Mesenchymal stem cell (in vitro differentiated cells and primary cell): Measurements from ENCODE around the gene GRK1.

Source experiments
- DNase-seq: peaks from one replicate; pipeline ENCODE4 v3.0.0-alpha.2; 2013
- H2AFZ ChIP-seq: one replicate; pipeline ENCODE4 v1.6.1; 2013; ENCODE audit warnings: low read depth, mild to moderate bottlenecking, control low read depth, inconsistent platforms, low read length, moderate library complexity
- H2AK5ac ChIP-seq: 2 replicates; pipeline ENCODE4 v1.6.1; 2013; ENCODE audit warnings: low read length, moderate library complexity, mild to moderate bottlenecking, inconsistent platforms; ENCODE audit not compliant: severe bottlenecking
- H2BK120ac ChIP-seq: one replicate; pipeline ENCODE4 v1.6.1; 2013; ENCODE audit warnings: low read depth, mild to moderate bottlenecking, inconsistent platforms, low read length, moderate library complexity
- H2BK12ac ChIP-seq, 2 experiments: one replicate each; pipeline ENCODE4 v1.6.1; 2013; ENCODE audit warnings: inconsistent platforms in 2 of 2, low read length in 2 of 2, mild to moderate bottlenecking in 2 of 2, moderate library complexity in 2 of 2, control low read depth in 1 of 2
- H2BK15ac ChIP-seq: one replicate; pipeline ENCODE4 v1.6.1; 2013; ENCODE audit warnings: mild to moderate bottlenecking, low read depth, inconsistent platforms; ENCODE audit not compliant: poor library complexity, severe bottlenecking
- H2BK5ac ChIP-seq: 2 replicates; pipeline ENCODE4 v1.6.1; 2013; ENCODE audit warnings: low read depth, mild to moderate bottlenecking, low read length, control low read depth, inconsistent platforms; ENCODE audit not compliant: poor library complexity, severe bottlenecking
- H3K14ac ChIP-seq, 2 experiments: one replicate each; pipeline ENCODE4 v1.6.1; 2013; ENCODE audit warnings: inconsistent platforms in 2 of 2, low read length in 2 of 2, control low read depth in 1 of 2, mild to moderate bottlenecking in 1 of 2, moderate library complexity in 1 of 2
- H3K18ac ChIP-seq, 2 experiments: one replicate each; pipeline ENCODE4 v1.6.1; 2013; ENCODE audit warnings: inconsistent platforms in 2 of 2, low read length in 2 of 2, control low read depth in 1 of 2, low read depth in 1 of 2, mild to moderate bottlenecking in 1 of 2
- H3K23ac ChIP-seq, 2 experiments: one replicate each; pipeline ENCODE4 v1.6.1; 2013; ENCODE audit warnings: inconsistent platforms in 2 of 2, low read length in 2 of 2, mild to moderate bottlenecking in 2 of 2, moderate library complexity in 2 of 2, control low read depth in 1 of 2
- H3K27ac ChIP-seq: 2 replicates; pipeline ENCODE4 v1.5.1; 2013; ENCODE audit warnings: mild to moderate bottlenecking, moderate library complexity, low read length, control low read depth, inconsistent platforms; ENCODE audit not compliant: poor library complexity, severe bottlenecking
- H3K27me3 ChIP-seq, 2 experiments: 2 replicates each; pipeline versions ENCODE4 v1.6.1 to v1.7.0; 2013; ENCODE audit warnings: low read length in 2 of 2, mild to moderate bottlenecking in 2 of 2, moderate library complexity in 2 of 2, control low read depth in 1 of 2, inconsistent platforms in 1 of 2; ENCODE audit not compliant: control insufficient read depth in 1 of 2, insufficient read depth in 1 of 2
- H3K36me3 ChIP-seq, 2 experiments: 2 replicates each; pipeline versions ENCODE4 v1.6.1 to v1.7.0; 2013; ENCODE audit warnings: low read length in 2 of 2, control low read depth in 1 of 2, inconsistent platforms in 1 of 2, low read depth in 1 of 2, mild to moderate bottlenecking in 1 of 2; ENCODE audit not compliant: insufficient read depth in 2 of 2, control insufficient read depth in 1 of 2
- H3K4ac ChIP-seq, 2 experiments: one replicate each; pipeline ENCODE4 v1.6.1; 2013; ENCODE audit warnings: inconsistent platforms in 2 of 2, low read length in 2 of 2, mild to moderate bottlenecking in 2 of 2, moderate library complexity in 2 of 2, control low read depth in 1 of 2, low read depth in 1 of 2
- H3K4me1 ChIP-seq: 2 replicates; pipeline ENCODE4 v1.6.1; 2013; ENCODE audit warnings: low read depth, low read length, control low read depth; ENCODE audit not compliant: control insufficient read depth, insufficient read depth
- H3K4me2 ChIP-seq: 2 replicates; pipeline ENCODE4 v1.6.1; 2013; ENCODE audit warnings: low read length, mild to moderate bottlenecking, inconsistent platforms; ENCODE audit not compliant: poor library complexity, severe bottlenecking
- H3K4me3 ChIP-seq, 2 experiments: 2 replicates each; pipeline versions ENCODE4 v1.5.1 to v1.7.0; 2013; ENCODE audit warnings: low read length in 2 of 2, mild to moderate bottlenecking in 2 of 2, control low read depth in 1 of 2, low read depth in 1 of 2; ENCODE audit not compliant: insufficient read depth in 1 of 2
- H3K79me1 ChIP-seq: replicated peaks from 2 replicates; pipeline ENCODE4 v1.6.1; 2013; ENCODE audit warnings: mild to moderate bottlenecking, control low read depth, low read length, inconsistent platforms; ENCODE audit not compliant: poor library complexity, severe bottlenecking
- H3K9ac ChIP-seq: 2 replicates; pipeline ENCODE4 v1.7.0; 2013; ENCODE audit warnings: mild to moderate bottlenecking, low read length, moderate library complexity
- H3K9me3 ChIP-seq: 2 replicates; pipeline ENCODE4 v1.7.0; 2013; ENCODE audit warnings: mild to moderate bottlenecking, low read length; ENCODE audit not compliant: control insufficient read depth
- H4K8ac ChIP-seq: one replicate; pipeline ENCODE4 v1.6.1; 2013; ENCODE audit warnings: inconsistent platforms, mild to moderate bottlenecking, low read length, moderate library complexity
- H4K91ac ChIP-seq: one replicate; pipeline ENCODE4 v1.6.1; 2013; ENCODE audit warnings: mild to moderate bottlenecking, low read length, inconsistent platforms
- WGBS: methylation state at CpG from one replicate; pipeline ENCODE4 v1.1.7; 2013; ENCODE audit warnings: mixed read lengths; 5-methylcytosine and 5-hydroxymethylcytosine counted together

Gene GRK1

GRCh38 chr13:113637262-113638160 lies 29.5 kb upstream of the GRK1 start:
- Histone ChIP-seq H2AFZ (no peak overlapping the region), H2BK5ac (no peak overlapping the region), H2BK15ac (no peak overlapping the region), H3K79me1 (peaks cover 55% of the 10 kb centered on the region), H3K36me3 (peaks cover 71 to 90% of the 10 kb centered on the region in 2 experiments), H3K27me3 (no peaks in the 10 kb centered on the region), H3K4me3 (no peak overlapping the region), H2BK12ac (no peak overlapping the region), H3K9me3 (no peaks in the 10 kb centered on the region), H4K8ac (no peak overlapping the region), H3K4me1 (peaks cover 2% of the 10 kb centered on the region), H3K4ac (no peak overlapping the region), H4K91ac (peak overlapping the region; percentile 18), H2BK120ac (no peak overlapping the region), H2AK5ac (no peak overlapping the region), H3K9ac (no peak overlapping the region), H3K4me2 (no peak overlapping the region), H3K14ac (no peak overlapping the region), H3K18ac (no peak overlapping the region), H3K23ac (no peak overlapping the region), H3K27ac (no peak overlapping the region)
- WGBS, result 97% methylated on average over 29 of the region's 30 CpGs
- no peak for DNase-seq

- Histone ChIP-seq H2BK5ac (no peak overlapping the region), H3K27me3 (no peaks in the 10 kb centered on the region), H2BK15ac (no peak overlapping the region), H3K18ac (no peak overlapping the region), H3K79me1 (peaks cover 53% of the 10 kb centered on the region), H3K4me2 (no peak overlapping the region), H3K36me3 (peaks cover 64 to 85% of the 10 kb centered on the region in 2 experiments), H3K4me1 (peaks cover 2% of the 10 kb centered on the region), H2BK120ac (no peak overlapping the region), H3K14ac (no peak overlapping the region), H3K4me3 (no peak overlapping the region), H3K4ac (no peak overlapping the region), H3K9ac (no peak overlapping the region), H3K23ac (no peak overlapping the region), H4K91ac (no peak overlapping the region), H4K8ac (no peak overlapping the region), H2AFZ (no peak overlapping the region), H2AK5ac (no peak overlapping the region), H3K27ac (no peak overlapping the region), H3K9me3 (no peaks in the 10 kb centered on the region), H2BK12ac (no peak overlapping the region)
- 99% methylated on average over 30 of the region's 37 CpGs for WGBS
- no peak for DNase-seq
These were observed 28.8 kb upstream of the GRK1 start for GRCh38 chr13:113638173-113638746.

GRCh38 chr13:113638806-113639205 lies 28.2 kb upstream of the GRK1 start:
- Histone ChIP-seq H3K36me3 (peaks cover 58 to 80% of the 10 kb centered on the region in 2 experiments), H3K14ac (no peak overlapping the region), H3K4me2 (no peak overlapping the region), H3K18ac (no peak overlapping the region), H2BK12ac (no peak overlapping the region), H2AK5ac (no peak overlapping the region), H4K91ac (no peak overlapping the region), H3K4ac (no peak overlapping the region), H2BK15ac (no peak overlapping the region), H3K27me3 (no peaks in the 10 kb centered on the region), H3K27ac (no peak overlapping the region), H4K8ac (no peak overlapping the region), H3K9me3 (no peaks in the 10 kb centered on the region), H3K4me1 (peaks cover 2% of the 10 kb centered on the region), H3K79me1 (peaks cover 49% of the 10 kb centered on the region), H2BK5ac (no peak overlapping the region), H2AFZ (no peak overlapping the region), H3K23ac (no peak overlapping the region), H3K4me3 (no peak overlapping the region), H3K9ac (no peak overlapping the region), H2BK120ac (no peak overlapping the region)
- over 99% methylated on average over 6 of the region's 8 CpGs for WGBS
- DNase-seq, result no peak

- H2BK120ac ChIP-seq, result no peak overlapping the region
- H2BK5ac ChIP-seq, result no peak overlapping the region
- no peak overlapping the region for H3K14ac ChIP-seq
- H3K36me3 ChIP-seq, result peaks cover 52 to 70% of the 10 kb centered on the region in 2 experiments
- H4K8ac ChIP-seq, result no peak overlapping the region
- no peak for DNase-seq
- H3K9me3 ChIP-seq, result no peaks in the 10 kb centered on the region
- H3K27me3 ChIP-seq, result no peaks in the 10 kb centered on the region
- no peak overlapping the region for H3K4ac ChIP-seq
- no peak overlapping the region for H3K4me3 ChIP-seq
- H3K79me1 ChIP-seq, result peaks cover 44% of the 10 kb centered on the region
- H3K23ac ChIP-seq, result no peak overlapping the region
- H3K18ac ChIP-seq, result no peak overlapping the region
- no peak overlapping the region for H2AFZ ChIP-seq
- 95% methylated on average over 27 of the region's 27 CpGs for WGBS
- no peak overlapping the region for H2BK15ac ChIP-seq
- H2BK12ac ChIP-seq, result no peak overlapping the region
- no peak overlapping the region for H4K91ac ChIP-seq
- H3K4me2 ChIP-seq, result no peak overlapping the region
- H2AK5ac ChIP-seq, result no peak overlapping the region
- H3K9ac ChIP-seq, result no peak overlapping the region
- H3K4me1 ChIP-seq, result peaks cover 3% of the 10 kb centered on the region
- no peak overlapping the region for H3K27ac ChIP-seq
These were observed 27.3 kb upstream of the GRK1 start for GRCh38 chr13:113639616-113640262.
